ENCODE measurements around the gene LNX2.

The LNX2 gene

GRCh38 chr13:27660511-27660910, 40.2 kb upstream of the LNX2 start:
- no peaks in the 10 kb centered on the region for H3K79me1 ChIP-seq (ENCODE audit: low read length)

GRCh38 chr13:27659145-27659865, 39.0 kb upstream of the LNX2 start:
- H3K18ac ChIP-seq (ENCODE audit: low read length) = no peak overlapping the region
- H3K4ac ChIP-seq (ENCODE audit: low read depth, low read length) = no peak overlapping the region
- H3K36me3 ChIP-seq (ENCODE audit: control insufficient read depth in 1 of 2, insufficient read depth in 2 of 2, low read length in 2 of 2) = peaks cover 0 to 5% of the 10 kb centered on the region in 2 experiments
- no peak overlapping the region for H2BK12ac ChIP-seq (ENCODE audit: low read length)
- no peak overlapping the region for H4K91ac ChIP-seq (ENCODE audit: low read depth, low read length)
- no peaks in the 10 kb centered on the region for H3K79me1 ChIP-seq (ENCODE audit: low read length)
- no peaks in the 10 kb centered on the region for H3K4me1 ChIP-seq (ENCODE audit: control insufficient read depth in 1 of 2, insufficient read depth in 2 of 2, low read length in 2 of 2)
- no peak overlapping the region for H3K9ac ChIP-seq (ENCODE audit: low read length)
- H3K27ac ChIP-seq (ENCODE audit: low read depth, low read length) = no peak overlapping the region
- no CpG with 5 or more reads among the region's 7 CpGs for WGBS (ENCODE audit: extremely low coverage, insufficient coverage, insufficient read length)
- no peak overlapping the region for H3K4me3 ChIP-seq (ENCODE audit: low read depth, low read length)
- DNase-seq = no peak
- H2AFZ ChIP-seq (ENCODE audit: insufficient read depth, low read length, poor library complexity) = no peak overlapping the region
- H2BK120ac ChIP-seq (ENCODE audit: insufficient read depth, low read length, poor library complexity) = no peak overlapping the region
- no peaks in the 10 kb centered on the region for H3K79me2 ChIP-seq (ENCODE audit: control insufficient read depth, insufficient read depth, low read length, poor library complexity)
- no peak overlapping the region for H4K12ac ChIP-seq (ENCODE audit: low read depth, low read length)
- no peak overlapping the region for H4K8ac ChIP-seq (ENCODE audit: low read depth, low read length)
- no peak overlapping the region for H3K23ac ChIP-seq (ENCODE audit: low read length)
- H3K27me3 ChIP-seq (ENCODE audit: insufficient read depth, low read length) = no peaks in the 10 kb centered on the region
- no peak overlapping the region for H3K4me2 ChIP-seq (ENCODE audit: low read length)
- H3K14ac ChIP-seq (ENCODE audit: low read length) = no peak overlapping the region
- H3K9me3 ChIP-seq (ENCODE audit: insufficient read depth, low read depth, low read length) = no peaks in the 10 kb centered on the region
- no peak overlapping the region for H2AK5ac ChIP-seq (ENCODE audit: low read length)
- no peak overlapping the region for H2BK5ac ChIP-seq (ENCODE audit: low read depth, low read length, poor library complexity)

More at GRCh38 chr13:27660511-27660910, 40.2 kb upstream of the LNX2 start:
- Histone ChIP-seq H2AFZ (ENCODE audit: insufficient read depth, low read length, poor library complexity) (no peak overlapping the region), H3K23ac (ENCODE audit: low read length) (no peak overlapping the region), H3K14ac (ENCODE audit: low read length) (no peak overlapping the region), H4K8ac (ENCODE audit: low read depth, low read length) (no peak overlapping the region), H4K91ac (ENCODE audit: low read depth, low read length) (no peak overlapping the region), H2BK120ac (ENCODE audit: insufficient read depth, low read length, poor library complexity) (no peak overlapping the region), H3K36me3 (ENCODE audit: control insufficient read depth in 1 of 2, insufficient read depth in 2 of 2, low read length in 2 of 2) (peaks cover 0 to 5% of the 10 kb centered on the region in 2 experiments), H3K4me3 (ENCODE audit: low read depth, low read length) (no peak overlapping the region), H2BK5ac (ENCODE audit: low read depth, low read length, poor library complexity) (no peak overlapping the region), H2BK12ac (ENCODE audit: low read length) (no peak overlapping the region), H3K9me3 (ENCODE audit: insufficient read depth, low read depth, low read length) (no peaks in the 10 kb centered on the region), H3K9ac (ENCODE audit: low read length) (no peak overlapping the region), H3K27me3 (ENCODE audit: insufficient read depth, low read length) (no peaks in the 10 kb centered on the region), H3K4me1 (ENCODE audit: control insufficient read depth in 1 of 2, insufficient read depth in 2 of 2, low read length in 2 of 2) (no peaks in the 10 kb centered on the region), H3K4ac (ENCODE audit: low read depth, low read length) (no peak overlapping the region), H4K12ac (ENCODE audit: low read depth, low read length) (no peak overlapping the region), H2AK5ac (ENCODE audit: low read length) (no peak overlapping the region), H3K79me2 (ENCODE audit: control insufficient read depth, insufficient read depth, low read length, poor library complexity) (no peaks in the 10 kb centered on the region), H3K4me2 (ENCODE audit: low read length) (no peak overlapping the region), H3K27ac (ENCODE audit: low read depth, low read length) (no peak overlapping the region), H3K18ac (ENCODE audit: low read length) (no peak overlapping the region)
- no CpG with 5 or more reads among the region's 6 CpGs for WGBS (ENCODE audit: extremely low coverage, insufficient coverage, insufficient read length)
- no peak for DNase-seq

GRCh38 chr13:27658546-27658945, 38.2 kb upstream of the LNX2 start:
- Histone ChIP-seq H4K12ac (ENCODE audit: low read depth, low read length) (no peak overlapping the region), H3K23ac (ENCODE audit: low read length) (no peak overlapping the region), H3K14ac (ENCODE audit: low read length) (no peak overlapping the region), H4K8ac (ENCODE audit: low read depth, low read length) (no peak overlapping the region), H3K79me2 (ENCODE audit: control insufficient read depth, insufficient read depth, low read length, poor library complexity) (no peaks in the 10 kb centered on the region), H3K27ac (ENCODE audit: low read depth, low read length) (no peak overlapping the region), H3K4me2 (ENCODE audit: low read length) (no peak overlapping the region), H3K9me3 (ENCODE audit: insufficient read depth, low read depth, low read length) (no peaks in the 10 kb centered on the region), H2BK12ac (ENCODE audit: low read length) (no peak overlapping the region), H4K91ac (ENCODE audit: low read depth, low read length) (no peak overlapping the region), H3K4me1 (ENCODE audit: control insufficient read depth in 1 of 2, insufficient read depth in 2 of 2, low read length in 2 of 2) (no peaks in the 10 kb centered on the region), H3K79me1 (ENCODE audit: low read length) (no peaks in the 10 kb centered on the region), H2AK5ac (ENCODE audit: low read length) (no peak overlapping the region), H3K18ac (ENCODE audit: low read length) (no peak overlapping the region), H2BK5ac (ENCODE audit: low read depth, low read length, poor library complexity) (no peak overlapping the region), H3K27me3 (ENCODE audit: insufficient read depth, low read length) (no peaks in the 10 kb centered on the region), H3K4me3 (ENCODE audit: low read depth, low read length) (no peak overlapping the region), H2BK120ac (ENCODE audit: insufficient read depth, low read length, poor library complexity) (no peak overlapping the region), H3K4ac (ENCODE audit: low read depth, low read length) (no peak overlapping the region), H3K36me3 (ENCODE audit: control insufficient read depth in 1 of 2, insufficient read depth in 2 of 2, low read length in 2 of 2) (peaks cover 0 to 5% of the 10 kb centered on the region in 2 experiments), H2AFZ (ENCODE audit: insufficient read depth, low read length, poor library complexity) (no peak overlapping the region), H3K9ac (ENCODE audit: low read length) (no peak overlapping the region)
- DNase-seq = no peak

- Histone ChIP-seq H3K9me3 (ENCODE audit: insufficient read depth, low read depth, low read length) (no peaks in the 10 kb centered on the region), H3K14ac (ENCODE audit: low read length) (no peak overlapping the region), H4K91ac (ENCODE audit: low read depth, low read length) (no peak overlapping the region), H2BK12ac (ENCODE audit: low read length) (no peak overlapping the region), H3K4me3 (ENCODE audit: low read depth, low read length) (no peak overlapping the region), H2BK120ac (ENCODE audit: insufficient read depth, low read length, poor library complexity) (no peak overlapping the region), H3K18ac (ENCODE audit: low read length) (no peak overlapping the region), H3K27me3 (ENCODE audit: insufficient read depth, low read length) (no peaks in the 10 kb centered on the region), H2AK5ac (ENCODE audit: low read length) (no peak overlapping the region), H3K79me2 (ENCODE audit: control insufficient read depth, insufficient read depth, low read length, poor library complexity) (no peaks in the 10 kb centered on the region), H4K12ac (ENCODE audit: low read depth, low read length) (no peak overlapping the region), H3K79me1 (ENCODE audit: low read length) (no peaks in the 10 kb centered on the region), H2BK5ac (ENCODE audit: low read depth, low read length, poor library complexity) (no peak overlapping the region), H3K4ac (ENCODE audit: low read depth, low read length) (no peak overlapping the region), H3K4me1 (ENCODE audit: control insufficient read depth in 1 of 2, insufficient read depth in 2 of 2, low read length in 2 of 2) (no peaks in the 10 kb centered on the region), H3K27ac (ENCODE audit: low read depth, low read length) (no peak overlapping the region), H4K8ac (ENCODE audit: low read depth, low read length) (no peak overlapping the region), H3K4me2 (ENCODE audit: low read length) (no peak overlapping the region), H3K23ac (ENCODE audit: low read length) (no peak overlapping the region), H2AFZ (ENCODE audit: insufficient read depth, low read length, poor library complexity) (no peak overlapping the region), H3K9ac (ENCODE audit: low read length) (no peak overlapping the region), H3K36me3 (ENCODE audit: control insufficient read depth in 1 of 2, insufficient read depth in 2 of 2, low read length in 2 of 2) (peaks cover 0 to 5% of the 10 kb centered on the region in 2 experiments)
- no CpG with 5 or more reads among the region's 2 CpGs for WGBS (ENCODE audit: extremely low coverage, insufficient coverage, insufficient read length)
- DNase-seq = no peak
Observed at GRCh38 chr13:27657724-27658123, 37.4 kb upstream of the LNX2 start.

All from trophoblast cell (in vitro differentiated cells and primary cell).